M059J (cell line): ENCODE data around the gene FIBCD1. TPM values are rescaled to one million over a fixed set of nuclear protein-coding genes. Genes with fewer than 3 reads are reported as not detected.

Experiments used
- DNase-seq: peaks from one replicate; pipeline ENCODE4 v3.0.0-alpha.2; 2012; ENCODE audit warnings: low read depth
- total RNA-seq: library from RNA; depleted of rRNA; stranded (reverse); fragments of >200 nt; shearing (Covaris generic); gene quantifications from 2 replicates; pipeline ENCODE4 v1.2.3, GENCODE V29; 2014

The FIBCD1 gene
- total RNA-seq, 1 experiment from 2014 or later: 36.2 TPM

DNA sequence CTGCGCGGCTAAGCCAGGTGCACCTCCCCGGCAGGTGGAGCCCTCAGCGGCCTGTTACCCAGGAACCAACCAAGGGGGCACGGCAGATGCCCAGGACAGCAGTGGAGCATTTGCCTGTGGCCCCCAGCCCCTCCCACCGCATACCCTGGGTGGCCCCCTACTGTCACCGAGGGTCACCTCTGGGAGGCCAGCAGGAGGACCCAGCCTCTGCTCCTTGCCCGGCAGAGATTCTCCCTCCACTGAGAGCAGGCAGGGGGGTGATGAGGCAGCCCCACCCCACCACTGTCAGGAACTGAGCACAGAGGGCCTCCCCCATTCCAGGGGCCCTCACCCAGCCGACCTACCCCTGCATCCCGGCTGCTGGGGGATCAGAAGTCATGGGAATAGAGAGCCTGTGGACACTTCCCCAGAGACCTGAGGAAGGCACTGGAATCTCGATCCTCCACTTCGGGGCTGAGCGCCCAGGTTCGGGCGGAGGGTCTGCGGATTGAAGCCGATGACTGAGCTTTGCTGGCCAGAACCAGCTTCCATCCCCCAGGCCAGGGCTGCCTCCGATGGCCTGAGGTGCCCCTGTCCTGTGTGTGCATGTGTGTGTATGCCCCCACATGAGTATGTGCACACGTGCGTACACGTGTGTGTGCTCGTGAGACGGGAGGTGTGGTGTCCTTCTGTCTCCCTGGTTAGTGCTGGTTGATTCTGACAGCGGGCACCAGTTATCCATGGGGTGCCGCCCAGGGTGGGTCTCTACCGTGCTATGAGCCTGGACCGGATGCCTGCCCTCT is 42.6 kb downstream of the FIBCD1 start, which contains the start of gene QRFP:
QRFP (minus strand) TSS at position 580 of the 782 bp plus-strand sequence. CDS start 2,974 bp downstream, outside the sequence.
- no peak for DNase-seq

DNA sequence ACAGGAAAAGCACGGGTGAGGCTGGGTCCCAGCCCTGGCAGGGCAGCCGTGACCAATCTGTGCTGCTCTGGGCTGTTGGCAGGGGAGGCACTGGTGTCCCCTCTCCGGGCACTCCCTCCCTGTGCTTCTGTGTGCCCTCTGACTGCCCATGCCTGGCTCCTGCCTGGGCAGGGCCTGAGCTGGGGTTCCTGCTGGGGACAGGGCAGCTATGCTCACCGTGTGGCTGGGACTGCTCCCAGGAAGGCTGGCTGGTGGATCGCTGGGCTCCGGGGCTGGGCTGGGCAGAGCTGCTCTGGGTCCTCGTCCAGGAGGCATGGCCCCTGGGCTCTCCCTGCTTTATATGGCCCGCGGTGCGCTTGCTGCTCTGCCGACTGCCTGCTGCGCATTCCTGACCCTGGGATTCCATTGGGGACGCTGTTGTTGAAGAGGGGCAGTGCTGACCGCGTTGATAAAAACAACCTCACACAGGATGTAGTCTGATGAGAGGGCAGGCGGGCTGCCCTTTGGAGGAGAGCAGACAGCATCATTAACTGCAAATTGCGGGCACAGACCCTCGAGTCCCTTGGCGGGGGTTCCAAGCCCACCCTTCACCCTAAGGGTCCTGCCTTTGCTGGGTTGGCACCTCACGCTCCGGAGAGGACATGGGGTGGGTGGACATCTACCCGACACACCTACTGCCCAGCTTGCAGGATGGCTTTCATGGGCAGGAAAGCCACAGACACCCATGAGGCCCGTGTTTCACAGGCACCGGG is 43.4 kb downstream of the FIBCD1 start:
- no peak for DNase-seq

DNA sequence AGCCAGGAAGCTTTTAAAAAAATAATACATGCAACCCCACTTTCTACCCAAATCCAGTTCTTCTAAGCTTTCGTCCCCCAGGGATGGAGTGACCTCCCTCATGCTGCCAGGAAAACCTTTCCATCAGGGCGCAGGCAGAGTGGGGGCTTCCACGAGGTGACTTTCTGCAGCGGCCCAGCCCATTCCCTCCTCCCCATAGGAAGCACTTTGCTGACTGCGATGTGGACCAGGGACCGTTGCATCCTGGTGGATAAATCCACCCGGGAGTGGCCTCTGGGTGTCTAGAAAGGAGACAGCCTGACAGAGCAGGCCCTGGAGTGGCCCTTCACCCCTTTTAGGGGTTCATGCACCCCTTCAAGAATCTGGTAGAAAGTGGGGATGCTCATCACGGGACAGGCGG is 44.0 kb downstream of the FIBCD1 start:
- no peak for DNase-seq

DNA sequence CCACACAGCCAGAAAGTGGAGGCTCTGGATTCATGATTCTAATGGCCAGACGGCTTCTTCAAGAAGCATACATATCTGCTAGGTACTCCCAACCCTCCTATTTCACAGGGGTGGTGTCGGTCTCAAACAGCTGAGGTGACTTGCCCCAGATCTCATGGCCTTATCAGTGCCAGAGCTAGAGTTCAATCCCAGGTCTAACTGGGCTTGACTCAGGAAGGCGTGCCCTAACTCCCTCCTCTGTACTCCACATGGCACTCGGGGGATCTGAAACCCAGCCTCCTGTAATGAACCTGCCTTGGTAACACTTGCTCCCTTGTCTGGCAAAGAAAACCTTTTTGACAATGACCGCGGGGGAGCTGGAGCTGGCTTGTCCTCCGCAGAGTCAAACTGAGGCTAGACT is 44.5 kb downstream of the FIBCD1 start:
- DNase-seq: no peak

DNA sequence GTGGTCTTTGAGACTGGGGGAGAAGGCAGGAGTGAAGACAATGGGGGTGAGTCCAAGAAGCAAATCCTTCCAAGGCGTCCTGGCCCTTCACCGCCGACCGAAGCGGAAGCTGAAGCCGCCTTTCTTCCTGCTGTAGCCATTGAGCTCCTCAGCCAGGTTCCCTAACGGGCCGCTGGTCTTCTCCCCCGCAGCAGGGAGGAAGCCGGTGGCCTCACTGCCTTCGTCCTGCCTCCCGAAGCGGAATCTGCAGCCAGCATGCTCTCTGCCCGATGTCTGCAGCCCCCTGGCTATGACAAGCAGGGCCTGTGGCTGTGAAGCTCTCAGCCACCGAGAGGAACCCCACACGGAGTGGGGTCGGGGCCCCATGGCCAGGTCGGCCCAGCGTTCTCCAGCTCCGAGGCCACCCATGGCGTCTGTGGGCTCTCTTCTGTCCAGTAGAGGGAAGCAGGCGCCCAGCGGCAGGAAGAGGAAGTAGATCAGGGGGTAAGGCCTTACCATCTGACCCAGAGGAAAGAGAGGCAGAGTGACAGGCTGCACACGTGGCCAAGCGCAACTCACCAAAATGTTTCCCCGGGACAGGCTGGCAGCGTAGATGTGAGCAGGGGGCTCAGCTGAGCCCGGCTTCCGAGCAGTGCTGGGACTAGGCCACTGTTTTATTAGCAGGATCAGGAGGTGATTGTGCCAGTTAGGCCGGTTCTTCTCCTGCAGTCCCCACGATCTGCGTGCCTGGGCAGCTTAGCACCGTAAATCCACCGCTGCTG is 45.5 kb downstream of the FIBCD1 start:
- DNase-seq: no peak

DNA sequence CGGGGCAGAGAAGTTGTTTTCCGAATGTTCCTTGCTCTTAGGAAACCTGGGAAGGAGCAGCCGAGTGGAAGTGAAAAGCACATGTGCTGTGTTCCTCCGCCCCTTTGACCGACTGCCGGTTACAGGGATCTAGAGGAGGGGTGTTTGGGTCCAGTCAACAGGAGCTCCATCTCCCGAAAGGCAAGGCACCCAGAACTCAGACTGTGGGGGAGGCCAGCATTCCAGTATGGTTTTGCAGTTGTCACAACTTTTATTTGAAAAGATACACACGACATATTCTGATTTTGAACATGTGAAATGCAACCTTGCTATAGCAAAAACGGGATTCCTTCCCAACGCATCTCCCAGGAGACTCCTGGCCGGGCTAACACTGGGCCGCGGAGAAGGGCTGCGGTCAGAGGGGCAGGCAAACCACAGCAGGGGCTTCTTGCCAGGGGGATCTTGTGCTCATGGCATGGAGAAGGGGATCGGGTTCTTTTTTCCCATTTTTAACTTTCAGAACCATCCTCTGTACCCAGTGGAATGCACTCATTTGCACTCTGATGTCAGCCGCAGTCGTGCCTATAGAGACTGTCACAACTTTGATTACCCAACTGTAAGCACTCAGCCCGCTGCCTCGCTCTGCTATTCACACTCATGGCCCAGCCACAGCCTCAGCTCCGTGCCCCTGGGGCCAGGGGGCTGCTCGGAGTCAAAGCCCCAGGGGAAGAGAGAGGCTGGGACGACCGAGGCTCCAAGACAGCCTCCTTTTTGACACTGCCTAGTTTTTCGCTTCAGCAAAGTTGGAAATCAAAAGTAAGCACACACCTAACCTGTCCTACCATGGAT is 46.4 kb downstream of the FIBCD1 start:
- no peak for DNase-seq

DNA sequence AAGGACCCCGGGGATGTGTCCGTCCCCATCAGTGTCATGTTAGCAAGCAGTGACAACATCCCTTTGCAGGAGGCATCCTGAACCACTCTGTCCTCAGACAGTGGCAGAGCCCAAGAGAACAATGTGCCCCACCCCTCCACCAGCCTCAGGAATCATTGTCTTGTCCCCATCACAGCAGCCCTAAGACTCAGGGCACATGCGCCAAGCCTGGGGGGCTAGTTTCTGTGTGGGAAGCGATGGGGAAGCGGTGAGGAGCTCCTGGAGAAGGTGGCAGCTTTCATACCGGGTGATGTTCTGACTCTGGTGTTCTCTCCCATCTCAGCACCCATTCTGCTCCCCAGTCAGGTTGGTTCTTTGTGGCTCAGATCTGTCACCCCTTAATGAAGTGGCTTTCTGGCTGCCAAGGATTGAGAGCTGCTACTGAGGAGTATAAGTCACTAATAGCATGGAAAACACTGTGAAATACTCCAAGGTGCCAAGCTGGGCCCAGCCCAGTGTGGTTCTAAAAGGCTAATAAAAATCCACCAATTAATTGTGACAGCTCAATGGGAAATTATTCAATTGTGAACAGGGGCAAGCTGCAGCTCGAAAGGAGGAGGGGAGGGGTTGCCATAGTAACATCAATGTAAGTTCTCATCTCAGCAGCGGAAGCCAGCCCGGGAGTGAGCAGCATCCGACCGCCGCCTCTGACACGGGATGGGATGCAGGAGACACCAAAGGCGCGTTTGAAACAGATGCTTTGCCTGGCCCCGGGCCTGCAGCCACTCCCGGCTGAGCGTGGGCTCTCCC is 47.2 kb downstream of the FIBCD1 start:
- no peak for DNase-seq

DNA sequence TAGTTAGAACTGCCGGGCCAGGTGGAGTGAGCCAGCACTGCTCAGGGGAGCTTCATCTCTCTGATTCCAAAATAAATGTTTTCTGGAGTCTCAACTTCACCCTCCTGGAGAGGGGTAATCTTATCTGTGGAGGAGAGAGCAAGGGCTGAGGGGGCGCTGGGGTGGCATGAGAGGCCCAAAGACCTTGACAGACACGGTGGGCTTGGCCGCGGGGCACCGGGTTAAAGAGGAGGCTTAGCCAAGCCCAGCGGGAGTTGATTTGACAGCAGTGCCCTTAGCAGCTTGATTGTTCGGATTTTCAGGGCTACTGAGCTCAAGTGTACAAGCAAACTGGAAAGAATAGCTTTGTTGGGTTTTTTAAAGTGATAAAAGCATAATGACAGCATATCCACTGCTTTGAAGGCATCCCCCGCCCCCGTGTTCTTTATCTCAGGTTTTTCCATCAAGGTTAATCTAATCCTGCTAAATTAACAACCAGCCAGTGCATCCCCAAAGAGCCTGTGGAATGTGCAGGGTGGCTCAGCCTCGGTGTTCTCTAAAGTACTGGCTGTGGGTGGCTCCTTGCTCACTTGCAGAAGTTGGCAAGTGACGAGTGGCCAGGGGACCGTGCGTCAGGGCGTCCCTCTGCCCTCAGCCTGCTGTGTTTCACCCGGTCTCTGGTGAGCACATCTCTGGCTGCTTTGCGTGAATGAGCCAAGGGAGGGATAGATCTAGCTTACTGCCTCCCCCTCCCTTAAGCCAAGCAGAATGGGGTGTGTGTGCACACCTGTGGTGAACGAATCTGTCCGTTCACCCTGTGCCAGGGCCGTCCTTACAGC is 48.0 kb downstream of the FIBCD1 start:
- no peak for DNase-seq

DNA sequence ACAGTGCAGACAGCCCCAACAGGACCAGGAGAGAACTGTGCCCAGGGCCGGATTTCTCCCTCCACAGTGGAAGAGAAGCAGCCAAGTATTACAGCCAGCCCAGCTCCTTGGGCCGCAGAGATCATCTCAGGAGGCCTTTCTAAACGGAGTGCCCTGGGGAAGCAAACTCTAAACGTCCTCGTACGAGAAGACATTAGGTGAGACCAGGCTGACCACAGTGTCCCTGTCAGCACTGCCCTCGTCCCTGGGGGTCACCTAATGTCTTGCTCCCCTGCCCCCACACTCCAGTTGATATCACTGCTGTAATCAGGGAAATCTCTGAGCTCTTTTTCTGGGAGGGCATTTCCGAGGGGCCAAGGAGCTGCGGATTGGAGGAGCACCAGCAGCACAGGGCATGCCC is 48.9 kb downstream of the FIBCD1 start:
- no peak for DNase-seq

DNA sequence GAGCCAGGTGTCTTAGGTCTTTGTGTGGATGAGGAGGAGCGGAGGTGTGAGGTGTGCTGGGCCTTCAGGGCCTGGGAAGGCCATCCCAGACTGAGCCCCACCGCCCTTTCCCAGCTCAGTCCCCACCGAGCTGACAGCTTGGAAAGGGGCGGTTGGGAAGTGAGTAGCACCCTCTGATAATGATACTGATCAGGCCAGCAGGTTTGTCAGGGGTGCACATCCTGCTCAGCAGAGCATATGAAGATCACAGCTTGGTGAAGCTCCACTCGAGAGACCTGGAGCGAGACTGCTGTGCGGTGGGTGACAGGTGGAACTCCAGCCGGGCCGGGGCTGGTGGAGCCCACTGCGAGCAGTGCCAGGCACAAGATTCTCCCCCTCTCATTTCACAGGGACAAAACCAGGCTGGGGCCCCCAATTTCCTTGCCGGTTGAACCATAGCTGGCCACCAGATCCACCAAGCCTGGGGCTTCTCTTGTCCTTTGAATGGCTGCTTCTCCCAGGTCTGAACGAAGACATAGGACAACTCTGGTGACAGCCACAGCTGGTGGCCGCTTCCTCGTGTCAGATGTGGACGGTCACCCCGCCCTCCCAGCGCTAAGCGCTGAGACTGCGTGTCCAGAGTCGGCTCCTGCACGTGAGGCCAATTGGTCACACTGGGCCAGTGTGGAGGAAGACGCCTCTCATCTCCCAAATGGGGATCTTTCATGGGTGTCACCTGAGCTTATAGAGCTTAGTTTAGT is 50.7 kb downstream of the FIBCD1 start:
- DNase-seq: no peak

DNA sequence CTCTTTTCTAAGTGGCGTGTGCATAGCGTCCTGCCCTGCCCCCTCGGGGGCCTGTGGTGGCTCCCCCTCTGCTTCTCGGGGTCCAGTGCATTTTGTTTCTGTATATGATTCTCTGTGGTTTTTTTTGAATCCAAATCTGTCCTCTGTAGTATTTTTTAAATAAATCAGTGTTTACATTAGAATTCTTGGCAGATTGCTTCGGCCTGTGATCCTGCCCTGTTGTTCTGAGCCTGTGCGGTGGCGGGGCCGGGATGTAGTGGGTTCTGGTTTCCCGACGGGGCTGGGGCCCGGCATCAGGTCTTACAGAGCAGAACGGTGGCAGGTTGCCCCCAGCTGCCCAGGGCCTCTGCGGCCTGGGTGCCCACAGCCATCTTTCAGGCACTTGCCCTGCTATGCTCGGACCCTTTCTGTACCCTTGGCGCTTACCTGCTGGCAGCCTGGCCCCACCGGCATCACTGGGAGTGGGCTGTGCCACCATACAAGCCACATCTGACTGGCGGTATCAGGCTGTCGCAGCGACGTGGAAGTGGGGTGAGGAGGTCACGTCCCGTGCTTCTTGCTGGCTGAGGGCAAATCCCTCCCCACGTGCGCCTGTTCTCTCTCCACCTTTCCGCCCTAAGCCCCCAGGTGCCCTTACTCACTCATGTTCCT is 51.4 kb downstream of the FIBCD1 start:
- no peak for DNase-seq

DNA sequence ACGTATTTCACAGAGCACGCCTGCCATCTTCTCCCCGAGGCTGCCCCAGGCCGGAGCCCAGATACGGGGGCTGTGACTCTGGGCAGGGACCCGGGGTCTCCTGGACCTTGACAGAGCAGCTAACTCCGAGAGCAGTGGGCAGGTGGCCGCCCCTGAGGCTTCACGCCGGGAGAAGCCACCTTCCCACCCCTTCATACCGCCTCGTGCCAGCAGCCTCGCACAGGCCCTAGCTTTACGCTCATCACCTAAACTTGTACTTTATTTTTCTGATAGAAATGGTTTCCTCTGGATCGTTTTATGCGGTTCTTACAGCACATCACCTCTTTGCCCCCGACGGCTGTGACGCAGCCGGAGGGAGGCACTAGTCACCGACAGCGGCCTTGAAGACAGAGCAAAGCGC is 52.1 kb downstream of the FIBCD1 start:
- DNase-seq: no peak

DNA sequence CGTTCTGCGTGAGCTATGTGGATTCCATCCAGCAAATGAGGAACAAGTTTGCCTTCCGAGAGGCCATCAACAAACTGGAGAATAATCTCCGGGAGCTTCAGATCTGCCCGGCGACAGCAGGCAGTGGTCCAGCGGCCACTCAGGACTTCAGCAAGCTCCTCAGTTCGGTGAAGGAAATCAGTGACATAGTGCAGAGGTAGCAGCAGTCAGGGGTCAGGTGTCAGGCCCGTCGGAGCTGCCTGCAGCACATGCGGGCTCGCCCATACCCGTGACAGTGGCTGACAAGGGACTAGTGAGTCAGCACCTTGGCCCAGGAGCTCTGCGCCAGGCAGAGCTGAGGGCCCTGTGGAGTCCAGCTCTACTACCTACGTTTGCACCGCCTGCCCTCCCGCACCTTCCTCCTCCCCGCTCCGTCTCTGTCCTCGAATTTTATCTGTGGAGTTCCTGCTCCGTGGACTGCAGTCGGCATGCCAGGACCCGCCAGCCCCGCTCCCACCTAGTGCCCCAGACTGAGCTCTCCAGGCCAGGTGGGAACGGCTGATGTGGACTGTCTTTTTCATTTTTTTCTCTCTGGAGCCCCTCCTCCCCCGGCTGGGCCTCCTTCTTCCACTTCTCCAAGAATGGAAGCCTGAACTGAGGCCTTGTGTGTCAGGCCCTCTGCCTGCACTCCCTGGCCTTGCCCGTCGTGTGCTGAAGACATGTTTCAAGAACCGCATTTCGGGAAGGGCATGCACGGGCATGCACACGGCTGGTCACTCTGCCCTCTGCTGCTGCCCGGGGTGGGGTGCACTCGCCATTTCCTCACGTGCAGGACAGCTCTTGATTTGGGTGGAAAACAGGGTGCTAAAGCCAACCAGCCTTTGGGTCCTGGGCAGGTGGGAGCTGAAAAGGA is 53.3 kb downstream of the FIBCD1 start:
- no peak for DNase-seq

DNA sequence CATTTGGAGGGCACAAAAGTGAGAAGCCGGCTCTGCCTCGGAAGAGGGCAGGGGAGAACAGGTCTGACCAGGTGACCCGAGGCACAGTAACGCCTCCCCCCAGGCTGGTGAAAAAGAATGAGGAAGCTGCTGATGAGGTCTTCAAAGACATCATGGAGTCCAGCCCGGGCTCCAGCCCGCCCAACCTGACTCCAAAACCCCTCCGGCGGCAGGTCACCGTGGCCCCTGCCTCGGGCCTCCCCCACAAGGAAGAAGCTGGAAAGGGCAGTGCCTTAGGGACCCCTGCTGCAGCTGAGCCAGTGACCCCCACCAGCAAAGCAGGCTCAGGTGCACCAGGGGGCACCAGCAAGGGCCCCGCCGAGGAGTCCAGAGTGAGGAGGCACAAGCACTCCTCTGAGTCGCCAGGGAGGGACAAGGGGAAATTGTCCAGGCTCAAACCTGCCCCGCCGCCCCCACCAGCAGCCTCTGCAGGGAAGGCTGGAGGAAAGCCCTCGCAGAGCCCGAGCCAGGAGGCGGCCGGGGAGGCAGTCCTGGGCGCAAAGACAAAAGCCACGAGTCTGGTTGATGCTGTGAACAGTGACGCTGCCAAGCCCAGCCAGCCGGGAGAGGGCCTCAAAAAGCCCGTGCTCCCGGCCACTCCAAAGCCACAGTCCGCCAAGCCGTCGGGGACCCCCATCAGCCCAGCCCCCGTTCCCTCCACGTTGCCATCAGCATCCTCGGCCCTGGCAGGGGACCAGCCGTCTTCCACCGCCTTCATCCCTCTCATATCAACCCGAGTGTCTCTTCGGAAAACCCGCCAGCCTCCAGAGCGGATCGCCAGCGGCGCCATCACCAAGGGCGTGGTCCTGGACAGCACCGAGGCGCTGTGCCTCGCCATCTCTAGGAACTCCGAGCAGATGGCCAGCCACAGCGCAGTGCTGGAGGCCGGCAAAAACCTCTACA is 54.2 kb downstream of the FIBCD1 start:
- no peak for DNase-seq

DNA sequence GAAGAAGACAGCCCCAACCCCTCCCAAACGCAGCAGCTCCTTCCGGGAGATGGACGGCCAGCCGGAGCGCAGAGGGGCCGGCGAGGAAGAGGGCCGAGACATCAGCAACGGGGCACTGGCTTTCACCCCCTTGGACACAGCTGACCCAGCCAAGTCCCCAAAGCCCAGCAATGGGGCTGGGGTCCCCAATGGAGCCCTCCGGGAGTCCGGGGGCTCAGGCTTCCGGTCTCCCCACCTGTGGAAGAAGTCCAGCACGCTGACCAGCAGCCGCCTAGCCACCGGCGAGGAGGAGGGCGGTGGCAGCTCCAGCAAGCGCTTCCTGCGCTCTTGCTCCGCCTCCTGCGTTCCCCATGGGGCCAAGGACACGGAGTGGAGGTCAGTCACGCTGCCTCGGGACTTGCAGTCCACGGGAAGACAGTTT is 54.9 kb downstream of the FIBCD1 start:
- no peak for DNase-seq

DNA sequence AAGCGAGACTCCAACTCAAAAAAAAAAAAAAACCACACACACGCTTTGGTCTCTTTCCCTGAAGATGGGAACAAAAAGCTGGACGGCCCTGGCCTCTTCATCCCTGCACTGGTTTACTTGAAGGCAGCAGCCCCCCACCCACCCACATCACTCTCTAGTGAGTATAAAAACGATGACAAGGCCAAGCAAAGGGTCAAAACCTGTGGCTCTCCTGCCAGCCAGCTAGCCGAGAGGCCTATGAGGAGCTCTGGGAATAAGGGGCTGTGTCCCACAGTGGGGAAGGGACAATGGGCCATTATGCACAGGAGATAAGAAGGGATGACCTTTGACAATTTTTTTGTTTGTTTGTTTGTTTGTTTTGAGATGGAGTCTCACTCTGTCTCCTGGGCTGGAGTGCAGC is 55.6 kb downstream of the FIBCD1 start:
- DNase-seq: no peak
